GM18519 (cell line): Measurements from ENCODE around the gene PGM1.
A peak's percentile ranks its signal among the peaks of the same experiment; 100 is the strongest.

Experiments
- ATAC-seq: cut with Tn5 transposase; IDR thresholded peaks from one replicate; pipeline ENCODE4 v1.9.1; 2021; ENCODE audit warnings: mild to moderate bottlenecking, moderate library complexity; ENCODE audit not compliant: unreplicated experiment, low FRiP score

The PGM1 gene

DNA sequence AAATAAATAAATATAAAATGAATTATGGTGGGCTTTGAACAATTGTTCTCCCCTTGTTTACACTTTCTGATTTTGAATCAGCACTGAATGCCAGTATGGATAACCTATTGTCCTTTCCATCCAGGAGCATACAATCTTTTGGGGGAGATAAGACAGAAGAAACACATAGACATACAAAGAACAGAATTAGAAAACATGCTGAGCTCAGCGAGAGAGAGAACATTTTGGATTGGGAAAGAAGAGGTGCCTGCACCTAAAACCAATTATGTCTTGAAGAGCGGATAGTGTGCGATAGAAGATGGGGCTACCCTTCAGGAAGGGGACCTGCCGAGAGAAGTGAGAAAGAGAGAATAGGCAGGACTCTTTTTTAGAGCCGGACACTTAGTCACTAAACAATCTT, 6.6 kb downstream of the PGM1 start:
- ATAC-seq = no peak

DNA sequence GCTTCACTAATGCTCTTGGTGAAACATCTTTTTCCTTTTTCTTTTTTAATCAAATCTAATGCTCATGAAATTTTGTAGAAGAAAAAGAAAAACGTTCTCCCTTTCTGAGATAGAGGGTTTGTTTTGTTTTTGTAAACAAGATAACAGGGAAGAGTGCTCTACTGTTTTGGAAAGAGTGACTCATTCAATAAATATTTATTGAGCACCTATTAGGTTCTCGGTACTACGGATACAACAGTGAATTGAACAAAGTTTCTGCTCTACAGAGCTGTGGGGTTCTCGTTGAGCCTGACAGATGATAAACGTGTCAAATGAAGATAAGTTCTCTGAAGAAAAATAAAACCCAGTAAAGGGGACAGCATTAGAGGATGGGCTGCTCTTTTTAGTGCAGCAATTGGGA, 7.0 kb downstream of the PGM1 start:
- ATAC-seq = no peak

DNA sequence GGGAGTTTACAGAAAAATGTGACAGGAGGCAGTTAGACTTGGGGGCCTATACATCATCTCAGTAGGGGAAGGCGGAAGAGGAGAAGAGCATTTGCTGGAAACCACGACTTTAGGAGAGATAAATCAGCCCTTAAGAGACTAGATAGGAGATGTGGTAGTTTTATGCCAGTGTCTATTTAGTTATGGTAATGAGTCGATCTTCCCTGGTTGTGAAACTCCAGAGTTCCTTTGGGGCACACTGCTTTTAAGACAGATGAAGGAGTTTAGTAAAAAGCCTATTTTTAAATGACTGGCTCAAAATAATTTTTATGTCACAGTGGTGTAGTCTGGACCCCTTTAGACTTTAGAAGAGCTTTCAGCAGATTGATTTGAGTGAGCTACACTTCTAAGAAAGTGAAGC, 7.8 kb downstream of the PGM1 start:
- ATAC-seq = no peak

DNA sequence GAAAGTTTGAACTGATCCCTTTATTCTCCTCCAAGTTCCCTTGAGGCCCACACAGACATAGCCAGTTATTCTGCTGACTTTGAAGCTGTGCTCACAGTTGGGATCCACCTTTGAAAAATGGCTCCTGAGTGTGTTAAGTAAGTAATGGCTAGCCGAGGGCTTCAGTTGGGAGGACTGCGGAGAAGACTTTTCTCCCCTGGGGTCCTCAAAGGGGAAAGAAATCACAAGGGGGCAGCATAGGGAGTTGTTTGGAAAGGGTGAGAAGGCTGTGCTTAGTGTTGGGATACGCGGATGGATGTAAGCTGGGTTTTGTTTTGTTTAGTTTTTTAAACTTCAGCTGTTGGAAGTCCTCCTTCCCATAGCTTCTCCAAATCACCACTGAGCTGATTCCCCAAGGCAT, 8.3 kb downstream of the PGM1 start:
- ATAC-seq = no peak

DNA sequence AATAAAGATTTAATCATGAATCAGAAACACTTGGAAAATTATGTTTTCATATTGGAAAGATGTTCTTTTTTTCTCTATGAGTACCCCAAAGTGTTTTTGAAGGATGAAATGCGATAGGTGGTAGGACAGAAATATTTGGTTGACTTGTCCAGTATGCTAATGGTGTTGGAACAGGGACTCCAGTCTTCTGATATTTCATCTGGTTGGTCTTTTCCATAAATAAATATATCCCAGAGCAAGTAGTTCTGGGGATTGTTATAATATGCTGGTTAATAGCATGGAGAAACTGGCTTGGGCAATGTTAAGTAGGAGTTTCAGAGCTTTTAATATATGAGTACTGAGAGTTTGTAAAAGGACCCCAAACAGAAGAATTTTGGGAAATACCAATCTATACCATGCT, 8.7 kb downstream of the PGM1 start:
- no peak for ATAC-seq

DNA sequence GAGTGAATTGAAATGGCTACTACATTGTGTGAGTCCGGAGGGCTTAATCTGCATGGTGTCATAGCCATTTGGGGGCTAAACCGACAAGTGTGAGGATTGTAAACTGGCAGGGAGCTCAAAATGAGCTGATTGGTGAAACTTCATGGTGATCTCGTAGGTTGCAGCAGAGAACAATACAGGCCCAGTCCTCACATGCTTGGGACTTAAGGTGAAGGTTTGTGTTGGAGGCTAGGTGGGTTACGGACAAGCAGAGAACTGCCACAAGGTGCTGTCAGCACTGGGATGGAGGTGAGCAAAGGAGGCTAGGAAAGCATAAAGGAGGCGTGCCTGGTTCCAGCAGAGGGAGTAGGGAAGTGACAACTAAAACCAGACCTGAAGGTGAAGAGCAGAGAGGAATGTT, 9.4 kb downstream of the PGM1 start:
- no peak for ATAC-seq

DNA sequence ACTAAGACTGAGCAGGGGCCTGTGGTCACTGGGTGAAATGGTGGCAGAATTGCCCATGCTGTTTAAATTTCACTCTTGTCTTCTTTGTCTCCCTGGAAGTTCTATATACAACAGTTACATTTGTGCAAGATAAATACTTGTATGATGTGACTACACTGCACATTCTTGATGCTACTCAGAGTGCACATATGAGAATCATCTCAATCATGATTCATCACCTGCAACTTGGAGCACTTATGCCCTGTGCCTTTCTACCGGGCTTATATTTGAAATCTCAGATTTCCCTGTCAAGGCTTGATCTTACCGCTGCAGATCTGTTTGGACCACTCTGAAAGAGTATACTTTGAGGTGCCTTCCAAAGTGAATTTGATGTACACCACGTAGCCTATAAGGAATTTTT, 10.6 kb downstream of the PGM1 start:
- ATAC-seq = no peak

DNA sequence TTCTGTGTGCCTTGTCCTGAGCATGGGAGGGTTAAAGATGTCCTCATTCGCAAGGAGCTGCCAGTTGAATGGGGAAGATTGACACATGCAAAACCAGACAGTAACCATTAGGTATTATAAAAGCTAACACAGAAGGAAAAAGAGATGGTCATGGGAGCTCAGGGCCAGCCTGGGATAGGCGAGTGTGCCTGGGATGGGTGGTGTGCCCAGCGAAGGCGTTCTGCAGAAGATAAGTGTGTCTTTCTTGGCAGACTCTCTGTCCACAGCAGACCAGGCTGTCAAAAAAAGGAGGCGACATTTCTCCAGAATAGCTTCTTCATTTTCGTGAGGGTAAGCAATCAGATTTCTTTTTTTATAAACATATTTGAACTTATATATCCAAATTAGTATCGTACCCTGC, 14.1 kb downstream of the PGM1 start:
- no peak for ATAC-seq

DNA sequence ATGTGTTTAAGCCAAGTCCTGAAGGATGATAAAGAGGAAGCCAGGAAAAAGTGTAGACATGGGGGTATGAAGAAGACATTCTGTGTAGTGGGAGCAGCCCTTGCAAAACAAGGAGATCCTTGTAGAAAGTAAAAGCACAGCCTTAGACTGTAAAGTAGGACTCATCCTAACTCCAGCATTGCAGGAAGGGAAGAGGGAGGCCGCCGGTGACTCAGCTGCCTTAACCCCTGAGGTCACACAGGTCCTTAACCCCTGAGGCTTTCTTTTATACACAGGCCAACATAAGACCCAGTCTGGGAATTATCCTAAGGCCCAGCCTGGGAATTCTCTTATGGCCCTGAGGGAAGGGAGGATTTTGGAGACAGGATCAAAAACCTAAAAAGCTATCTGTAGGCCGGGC, 18.0 kb downstream of the PGM1 start:
- no peak for ATAC-seq

DNA sequence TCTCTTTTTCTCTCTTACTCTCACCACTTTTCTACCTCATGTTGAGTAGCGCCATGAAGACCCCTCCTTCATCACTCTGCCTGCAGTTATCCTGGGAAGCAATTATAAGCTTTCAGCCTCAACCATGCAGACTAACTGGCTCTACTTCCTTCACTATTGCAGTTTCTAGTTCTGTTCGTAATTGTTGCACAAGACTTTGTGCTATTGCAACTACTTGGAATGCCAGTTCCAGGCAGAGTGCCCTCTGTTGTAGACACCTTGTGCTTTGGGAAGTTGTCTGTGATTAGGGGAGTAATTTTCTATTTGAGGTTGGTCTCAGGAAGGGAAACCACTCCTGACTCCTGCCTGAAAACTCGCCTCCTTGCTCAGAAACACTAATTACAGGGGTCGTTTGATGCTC, 19.4 kb downstream of the PGM1 start:
- no peak for ATAC-seq

DNA sequence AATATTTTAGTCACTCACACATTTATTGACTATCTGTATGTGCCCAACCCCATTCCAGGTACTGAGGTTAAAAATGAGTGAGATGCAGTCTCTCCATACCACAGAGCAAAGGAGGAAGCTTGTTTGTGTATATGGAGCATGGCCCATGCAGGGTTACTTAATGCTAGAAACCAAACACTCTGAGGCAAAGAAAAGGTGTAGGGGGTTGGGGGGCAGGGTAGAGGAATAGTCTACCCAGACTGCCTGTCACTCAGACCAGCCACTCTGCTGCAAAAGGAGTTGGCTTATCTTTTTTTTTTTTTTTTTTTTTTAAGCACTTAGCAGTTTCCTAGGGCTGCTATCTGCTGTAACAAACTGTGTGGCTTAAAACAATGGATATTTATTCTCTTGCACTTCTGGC, 19.8 kb downstream of the PGM1 start:
- ATAC-seq = no peak

DNA sequence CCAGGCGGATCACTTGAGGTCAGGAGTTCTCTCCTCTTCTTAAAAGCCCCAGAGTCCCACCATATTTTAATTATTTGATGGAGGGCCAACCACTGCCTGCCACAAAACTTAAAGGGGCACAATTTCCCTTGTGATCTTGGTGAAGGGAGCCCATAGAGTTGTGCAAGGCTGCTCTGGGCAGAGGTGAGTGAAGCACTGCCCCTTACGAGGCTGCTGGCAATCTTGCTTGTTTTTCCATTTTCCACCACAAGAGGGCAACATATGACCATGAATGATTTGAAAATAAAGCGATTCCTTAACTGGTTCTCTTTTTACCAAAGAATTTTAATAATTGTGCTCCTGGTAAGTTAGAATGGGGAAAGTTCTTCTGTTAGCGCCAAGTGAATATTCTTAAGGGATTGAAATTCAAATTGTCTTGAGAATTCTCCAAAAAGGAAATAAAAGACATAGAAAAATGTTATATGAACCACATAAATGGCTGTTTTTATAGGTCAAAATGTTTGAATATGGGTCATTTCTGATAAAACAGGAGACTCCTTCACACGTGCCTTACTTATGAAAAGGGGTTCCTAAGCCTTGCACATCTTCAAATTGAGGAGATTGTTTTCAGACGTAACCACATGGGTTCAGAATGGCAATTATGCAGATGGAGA, 22.7 kb downstream of the PGM1 start:
- ATAC-seq = peak; percentile 86

DNA sequence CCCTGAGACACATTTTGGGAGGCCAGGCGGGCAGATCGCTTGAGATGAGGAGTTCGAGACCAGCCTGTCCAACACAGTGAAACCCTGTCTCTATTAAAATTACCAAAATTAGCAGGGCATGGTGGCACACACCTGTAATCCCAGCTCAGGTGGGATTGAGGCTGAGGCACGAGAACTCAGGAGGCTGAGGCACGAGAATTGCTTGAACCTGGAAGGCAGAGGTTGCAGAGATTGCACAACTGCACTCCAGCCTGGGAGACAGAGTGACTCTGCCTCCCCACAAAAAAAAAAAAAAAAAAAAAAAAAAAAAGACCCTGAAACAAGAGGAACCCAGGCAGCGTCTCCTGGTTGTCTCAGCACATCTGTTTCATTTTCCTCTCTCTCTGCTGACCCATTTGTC, 24.2 kb downstream of the PGM1 start:
- ATAC-seq = no peak

DNA sequence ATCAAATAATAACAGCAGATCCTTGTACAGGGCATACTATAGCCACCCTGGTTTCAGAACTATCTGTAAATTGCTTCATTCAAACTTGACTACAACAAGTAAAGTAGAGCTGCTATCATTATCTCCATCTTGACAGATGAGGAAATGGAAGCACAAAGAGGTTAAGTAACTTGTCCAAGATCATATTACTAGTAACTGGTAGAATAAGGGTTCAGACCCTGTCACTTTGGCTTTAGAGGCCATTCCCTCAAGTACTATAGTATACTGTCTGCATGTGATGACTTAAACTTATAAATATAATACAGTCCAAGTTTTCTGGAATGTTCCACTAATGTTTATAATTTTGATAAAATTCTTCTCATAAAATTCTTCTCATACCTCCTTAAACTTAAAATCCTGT, 24.8 kb downstream of the PGM1 start:
- no peak for ATAC-seq

DNA sequence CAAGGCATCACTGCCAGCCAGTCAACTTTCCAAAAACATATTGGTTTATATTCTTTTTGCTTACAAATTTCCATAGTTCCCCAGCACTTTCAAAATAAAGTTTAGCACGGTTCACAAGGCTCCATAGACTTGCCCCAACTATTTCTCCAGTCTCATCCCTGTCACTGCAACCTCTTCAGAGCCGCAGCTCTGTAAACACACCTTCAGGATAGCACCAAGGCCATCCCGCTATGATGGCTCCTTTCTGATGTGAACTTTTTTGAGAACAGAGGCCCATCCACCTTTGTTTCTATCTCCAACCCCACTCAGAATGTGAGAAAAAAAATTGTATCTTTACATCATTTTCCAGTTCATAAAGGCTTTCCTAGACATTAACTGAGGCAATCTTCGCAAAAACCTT, 26.3 kb downstream of the PGM1 start:
- no peak for ATAC-seq

DNA sequence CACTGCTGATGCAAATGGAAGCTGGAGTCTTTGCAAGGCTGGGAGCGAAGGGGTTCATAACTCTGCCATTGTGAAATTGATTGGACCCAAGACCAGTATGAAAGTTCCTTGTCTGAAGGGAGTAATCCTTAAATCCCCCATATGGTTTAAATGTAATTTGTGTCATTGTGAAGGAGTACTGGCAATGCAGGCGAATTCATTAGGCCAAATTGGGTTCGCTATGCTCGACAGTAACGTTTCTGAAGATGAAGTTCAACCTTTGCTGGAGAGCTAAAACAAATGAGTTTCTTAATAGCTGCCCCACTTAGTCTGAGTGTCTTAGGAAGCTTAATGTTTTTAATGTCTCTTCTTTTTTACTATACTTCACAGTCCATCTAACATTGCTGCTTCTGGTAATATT, 27.5 kb downstream of the PGM1 start:
- no peak for ATAC-seq

DNA sequence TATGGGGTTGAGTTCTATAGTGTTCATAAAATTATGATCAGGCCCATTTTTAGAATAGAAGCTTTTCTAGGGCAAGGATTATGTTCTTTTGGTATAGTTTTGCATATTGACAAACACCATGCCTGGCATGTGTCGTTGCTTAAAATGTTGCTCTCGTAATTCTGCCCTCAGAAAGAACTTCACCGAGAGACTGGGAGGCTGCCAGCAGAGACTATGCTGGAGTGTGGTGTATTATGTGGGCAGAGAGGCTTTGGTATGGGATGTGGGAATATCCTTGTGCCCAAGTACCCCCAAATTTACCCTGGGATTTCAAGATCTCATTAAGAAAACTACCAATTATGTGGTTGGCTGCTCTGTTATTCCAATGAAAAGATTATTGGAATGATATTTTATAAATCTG, 27.9 kb downstream of the PGM1 start:
- no peak for ATAC-seq

DNA sequence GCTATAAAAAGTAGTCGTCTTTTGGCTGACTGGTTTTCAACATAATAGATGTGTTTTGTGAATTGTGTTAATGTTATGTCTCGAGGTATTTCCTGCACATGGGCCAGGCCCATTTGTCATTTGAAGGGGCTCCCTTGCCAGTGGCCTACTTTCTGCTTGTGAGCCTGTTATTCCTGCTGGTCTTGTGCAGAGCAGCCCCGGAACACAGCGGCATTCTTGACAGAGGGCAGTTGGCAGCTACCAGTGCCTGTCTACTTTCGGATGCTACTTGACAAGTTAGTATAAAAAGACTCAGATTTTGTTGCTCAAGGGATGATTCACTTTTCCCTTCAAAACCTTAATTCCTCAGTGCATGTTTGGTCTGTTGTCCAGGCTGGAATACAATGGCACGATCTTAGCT, 28.5 kb downstream of the PGM1 start:
- no peak for ATAC-seq

DNA sequence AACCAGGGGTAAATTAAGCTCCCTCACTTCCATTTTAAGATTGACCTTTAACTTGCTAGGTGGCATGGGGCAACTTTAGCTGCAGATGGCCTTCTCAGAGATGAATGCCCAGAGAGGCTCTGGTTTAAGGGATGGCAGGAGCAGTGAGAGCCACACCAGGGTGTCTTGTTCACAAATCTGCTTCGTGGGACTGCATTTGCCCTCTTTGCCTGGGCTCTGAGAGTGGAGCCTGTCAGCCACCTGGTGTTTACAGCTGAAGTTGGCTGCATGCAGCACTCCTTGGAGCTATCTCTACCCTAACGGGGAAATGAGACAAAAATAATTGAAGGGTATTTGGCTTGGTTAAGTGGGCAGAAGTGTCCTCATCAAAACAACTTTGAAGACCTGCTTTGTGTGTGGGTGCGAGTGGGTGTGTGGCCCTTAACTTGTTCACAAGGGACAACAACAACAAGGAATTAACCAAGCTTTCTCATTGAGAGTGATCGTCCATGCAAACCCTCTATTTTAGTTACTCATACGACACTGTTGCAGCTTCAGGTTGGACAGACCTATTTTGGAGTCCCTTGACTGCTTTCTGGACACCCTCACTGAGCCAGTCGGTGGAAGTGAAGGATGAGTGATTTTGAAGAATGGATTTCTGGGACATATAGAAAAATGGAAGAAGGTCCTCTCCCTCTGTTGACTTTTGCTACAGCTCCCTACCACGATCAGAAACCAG, 29.8 kb downstream of the PGM1 start:
- ATAC-seq = no peak

DNA sequence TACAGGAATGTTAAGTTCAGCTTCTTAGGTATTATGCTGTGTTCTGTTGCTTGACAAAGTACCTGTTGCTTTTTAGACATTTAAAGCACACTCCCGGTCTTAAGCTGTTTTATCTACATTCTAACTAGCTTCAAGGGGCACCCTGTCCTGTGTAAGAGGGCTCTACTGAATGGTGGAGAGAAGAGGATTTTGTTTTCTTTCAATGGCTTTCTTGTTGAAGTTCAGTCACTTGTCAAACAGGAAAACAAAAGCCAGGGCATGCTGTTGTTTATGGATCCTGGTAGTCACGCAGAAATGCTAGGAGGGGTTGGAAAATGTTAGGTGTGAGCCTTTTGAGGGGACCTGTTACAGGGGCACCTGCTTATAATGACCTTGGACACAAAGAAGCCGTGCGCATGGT, 30.7 kb downstream of the PGM1 start:
- no peak for ATAC-seq

DNA sequence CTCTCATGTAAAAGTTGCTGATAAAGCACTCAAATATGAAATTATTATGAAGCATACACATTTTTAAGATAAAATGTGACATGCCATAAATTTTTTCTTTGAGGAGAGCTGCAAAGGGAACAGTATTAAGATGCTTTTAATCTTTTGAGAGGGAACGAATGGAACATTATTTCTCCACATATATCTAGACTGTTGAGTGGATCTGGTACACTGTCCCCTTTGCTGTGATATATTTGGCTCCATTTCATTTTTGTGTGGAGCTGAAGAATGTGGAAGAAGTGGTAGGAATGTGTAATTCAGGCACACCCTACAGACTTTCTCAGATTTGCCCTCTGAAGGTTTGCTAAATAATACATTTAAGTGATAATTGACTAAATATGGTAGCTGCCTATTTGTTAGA, 31.7 kb downstream of the PGM1 start:
- no peak for ATAC-seq

DNA sequence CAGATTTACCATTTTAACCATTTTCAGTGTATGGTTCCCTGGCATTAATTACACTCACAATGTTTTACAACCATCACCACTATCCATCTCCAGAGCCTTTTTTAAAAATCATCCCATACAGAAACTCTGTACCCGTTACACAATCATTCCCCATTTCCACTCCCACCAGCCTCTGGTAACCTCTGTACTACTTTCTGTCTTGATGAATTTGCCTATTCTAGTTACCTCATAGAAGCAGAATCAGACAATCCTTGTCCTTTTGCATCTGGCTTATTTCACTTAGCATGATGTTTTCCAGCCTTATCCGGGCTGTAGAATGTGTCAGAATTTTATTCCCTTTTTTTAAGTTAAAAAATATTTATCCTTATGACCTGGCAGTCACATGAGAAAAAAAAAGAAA, 33.0 kb downstream of the PGM1 start:
- ATAC-seq = no peak

DNA sequence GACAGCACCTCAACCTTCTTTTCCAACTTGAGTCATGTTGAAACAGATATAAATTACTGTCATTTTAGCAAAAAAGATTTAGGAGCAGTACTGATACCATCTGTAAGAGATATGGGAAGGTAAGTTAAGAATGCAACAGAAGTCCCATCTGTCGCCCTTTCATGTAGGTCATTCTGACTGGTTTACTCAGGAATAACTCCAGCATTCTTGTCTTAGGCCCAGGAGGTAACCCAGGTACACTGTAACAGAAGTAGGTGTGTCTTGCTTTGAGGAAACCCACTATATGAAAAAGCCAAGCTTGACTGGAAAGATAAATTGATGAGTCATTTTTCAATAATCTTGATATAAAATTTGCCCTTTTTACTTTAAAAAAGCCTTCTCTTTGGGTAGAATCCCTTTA, 35.4 kb downstream of the PGM1 start:
- ATAC-seq = no peak
